ENCODE data around the gene IL16.
A peak's percentile ranks its signal among the peaks of the same experiment; 100 is the strongest.

IL16 gene

GRCh38 chr15:81196576-81197254 lies at the start of gene IL16:
IL16 (plus strand) TSS chr15:81196879; CDS start chr15:81225400, 28,521 bp downstream.
- no peak for TF ChIP-seq CTCF (conservative IDR thresholded peaks at IDR 0.05)
- no peak within 1 kb of the TSS for H3K27ac ChIP-seq

GRCh38 chr15:81151389-81151788 lies 45.3 kb upstream of the IL16 start:
- H3K27ac ChIP-seq = no peak overlapping the region
- no peak for TF ChIP-seq CTCF (conservative IDR thresholded peaks at IDR 0.05)

GRCh38 chr15:81152339-81152738 lies 44.3 kb upstream of the IL16 start:
- H3K27ac ChIP-seq = no peak overlapping the region
- peak; percentile 31; the same call in 1 of the 2 replicates for TF ChIP-seq CTCF (conservative IDR thresholded peaks at IDR 0.05)

- no peak overlapping the region for H3K27ac ChIP-seq
- TF ChIP-seq CTCF (conservative IDR thresholded peaks at IDR 0.05) = no peak
Measured at GRCh38 chr15:81152799-81153198, 43.9 kb upstream of the IL16 start.

GRCh38 chr15:81155375-81156218 lies 41.1 kb upstream of the IL16 start:
- peak; percentile 89 for TF ChIP-seq CTCF (conservative IDR thresholded peaks at IDR 0.05)
- no peak overlapping the region for H3K27ac ChIP-seq

GRCh38 chr15:81156324-81156723 lies 40.4 kb upstream of the IL16 start:
- no peak for TF ChIP-seq CTCF (conservative IDR thresholded peaks at IDR 0.05)
- H3K27ac ChIP-seq = no peak overlapping the region

GRCh38 chr15:81157195-81157938 lies 39.3 kb upstream of the IL16 start:
- TF ChIP-seq CTCF (conservative IDR thresholded peaks at IDR 0.05) = no peak
- no peak overlapping the region for H3K27ac ChIP-seq

Data from VCaP (cell line).